BLaER1 (cell line): Measurements from ENCODE around the gene JAG2.

Source experiments
- H3K27ac ChIP-seq: shearing (Covaris generic); formaldehyde crosslinking; 2 replicates; pipeline ENCODE4 v1.8.1; 2022
- H3K27me3 ChIP-seq: shearing (Covaris generic); formaldehyde crosslinking; 2 replicates; pipeline ENCODE4 v1.8.1; 2022
- H3K36me3 ChIP-seq: shearing (Covaris generic); formaldehyde crosslinking; 2 replicates; pipeline ENCODE4 v1.8.1; 2022
- H3K4me1 ChIP-seq: shearing (Covaris generic); formaldehyde crosslinking; 2 replicates; pipeline ENCODE4 v1.8.1; 2022
- H3K4me2 ChIP-seq: shearing (Covaris generic); formaldehyde crosslinking; 2 replicates; pipeline ENCODE4 v1.8.1; 2022
- H3K4me3 ChIP-seq: shearing (Covaris generic); formaldehyde crosslinking; 2 replicates; pipeline ENCODE4 v1.8.1; 2022
- H3K9ac ChIP-seq: shearing (Covaris generic); formaldehyde crosslinking; 2 replicates; pipeline ENCODE4 v1.8.1; 2022
- H3K9me3 ChIP-seq: shearing (Covaris generic); formaldehyde crosslinking; 2 replicates; pipeline ENCODE4 v1.8.1; 2022
- H4K20me1 ChIP-seq: shearing (Covaris generic); formaldehyde crosslinking; 2 replicates; pipeline ENCODE4 v1.8.1; 2022
- Cebpa-rat ChIP-seq: shearing (Covaris generic); IDR thresholded peaks from 2 replicates; pipeline ENCODE4 v1.8.1; 2022

The JAG2 gene

DNA sequence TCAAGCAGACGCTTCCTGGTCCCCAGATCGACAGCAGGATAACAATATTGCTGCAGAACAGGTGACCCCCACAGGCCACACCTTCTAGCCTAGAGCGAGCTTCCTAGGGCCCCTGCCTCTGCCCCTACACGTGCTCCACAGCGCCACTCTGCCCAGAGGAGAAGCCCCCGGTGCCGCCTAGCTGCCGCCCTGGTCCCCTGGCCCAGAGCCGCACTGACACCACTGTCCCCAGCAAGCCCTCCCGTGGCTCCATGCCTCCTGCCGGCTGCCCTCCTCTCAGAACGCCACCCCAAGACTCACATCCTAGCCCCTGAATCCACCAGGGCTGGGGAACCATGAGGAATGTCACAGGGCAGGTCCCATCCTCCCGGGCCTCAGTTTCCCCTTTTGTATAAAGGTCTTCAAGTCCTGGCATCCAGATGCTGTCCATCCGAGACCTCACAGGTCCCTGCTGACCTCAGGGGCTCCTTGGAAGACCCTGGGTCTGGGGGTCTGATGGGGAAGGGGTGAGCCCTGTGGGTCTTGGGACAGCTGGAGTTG is 31.0 kb downstream of the JAG2 start:
- Histone ChIP-seq H3K4me1 (peaks cover 60% of the 10 kb centered on the region), H3K4me3 (peak overlapping the region; percentile 74), H3K27ac (peak overlapping the region; percentile 87), H3K27me3 (no peaks in the 10 kb centered on the region), H3K36me3 (peaks cover 41% of the 10 kb centered on the region), H3K4me2 (peak overlapping the region; percentile 96), H3K9me3 (peaks cover 20% of the 10 kb centered on the region), H4K20me1 (no peaks in the 10 kb centered on the region), H3K9ac (peak overlapping the region; percentile 83)
- TF ChIP-seq Cebpa-rat, result no peak

DNA sequence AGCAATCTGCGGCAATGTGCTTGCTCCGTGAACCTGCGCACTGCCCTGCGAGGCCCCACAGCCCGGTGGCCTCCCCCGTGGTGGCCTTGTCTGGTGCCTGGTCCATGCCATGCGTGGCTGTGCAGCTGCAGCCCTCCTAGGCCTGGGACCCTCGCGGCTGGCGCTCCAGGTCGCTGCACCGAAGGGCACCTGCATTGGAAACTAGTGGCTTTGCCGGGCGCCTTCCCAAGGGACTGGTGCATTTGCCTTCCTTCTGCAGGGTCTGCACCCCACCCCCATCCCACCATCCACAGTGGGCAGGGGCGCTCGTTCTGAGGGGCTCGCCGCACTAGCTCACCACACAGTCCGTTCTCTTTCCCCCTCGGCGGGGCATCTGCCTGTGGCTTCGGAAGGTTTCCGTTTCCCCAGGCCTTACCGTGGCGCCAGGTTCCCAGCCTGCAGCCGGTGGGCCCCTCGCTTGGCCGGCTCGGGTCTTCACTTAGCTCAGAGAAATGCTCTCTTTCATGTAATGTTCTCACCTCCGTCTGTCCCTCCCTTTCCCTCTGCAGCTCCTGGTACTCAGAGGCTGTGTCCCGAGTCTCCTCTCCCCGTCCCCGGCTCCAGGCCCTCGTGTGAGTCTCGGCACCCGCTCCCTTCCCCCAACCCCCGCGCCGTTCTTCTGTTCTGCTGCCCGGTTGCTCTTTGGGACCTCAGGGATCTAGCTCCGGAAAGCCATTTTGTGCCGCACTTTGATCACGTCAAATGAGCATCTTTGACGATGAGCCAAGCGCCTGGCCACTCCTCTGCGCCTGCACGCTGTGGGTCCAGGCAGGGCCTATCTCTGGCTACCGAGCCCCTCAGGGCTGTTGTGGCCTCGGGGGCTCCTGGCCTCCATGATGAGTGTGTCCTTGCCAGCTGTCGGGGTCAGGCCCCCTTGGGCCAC is 31.9 kb downstream of the JAG2 start:
- TF ChIP-seq Cebpa-rat, result no peak
- Histone ChIP-seq H3K9ac (peak overlapping the region; percentile 83), H3K27ac (peak overlapping the region; percentile 87), H3K4me1 (peaks cover 60% of the 10 kb centered on the region), H3K27me3 (no peaks in the 10 kb centered on the region), H3K36me3 (peaks cover 36% of the 10 kb centered on the region), H4K20me1 (no peaks in the 10 kb centered on the region), H3K4me3 (peak overlapping the region; percentile 74), H3K4me2 (peak overlapping the region; percentile 96), H3K9me3 (peaks cover 24% of the 10 kb centered on the region)

DNA sequence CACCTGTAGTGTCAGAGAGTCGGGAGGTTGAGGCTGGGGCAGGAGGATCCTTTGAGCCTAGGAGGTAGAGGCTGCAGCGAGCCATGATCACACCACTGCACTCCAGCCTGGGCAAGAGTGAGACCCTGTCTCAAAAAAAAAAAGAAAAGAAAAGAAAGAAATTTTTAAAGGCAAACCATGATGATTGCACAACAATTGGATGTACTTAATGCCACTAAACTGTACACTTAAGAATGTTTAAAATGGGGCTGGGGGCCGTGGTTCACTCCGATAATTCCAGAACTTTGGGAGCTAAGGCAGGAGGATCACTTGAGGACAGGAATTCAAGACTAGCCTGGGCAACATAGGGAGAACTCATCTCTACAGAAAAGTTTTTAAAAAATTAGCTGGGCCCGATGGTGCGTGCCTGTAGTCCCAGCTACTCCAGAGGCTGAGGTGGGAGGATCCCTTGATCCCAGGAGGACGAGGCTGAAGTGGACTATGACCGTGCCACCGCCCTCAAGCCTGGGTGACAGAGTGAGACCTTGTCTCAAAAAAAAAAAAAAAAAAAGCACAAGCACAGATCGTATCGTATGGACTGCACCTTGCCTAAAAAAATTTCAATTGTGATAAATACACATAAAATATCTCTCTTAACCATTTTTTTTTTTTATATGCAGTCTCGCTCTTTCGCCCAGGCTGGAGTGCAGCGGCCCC is 32.7 kb downstream of the JAG2 start:
- Histone ChIP-seq H3K4me2 (peak overlapping the region; percentile 96), H3K4me1 (peaks cover 60% of the 10 kb centered on the region), H4K20me1 (no peaks in the 10 kb centered on the region), H3K27me3 (no peaks in the 10 kb centered on the region), H3K4me3 (peak overlapping the region; percentile 74), H3K36me3 (peaks cover 29% of the 10 kb centered on the region), H3K27ac (peak overlapping the region; percentile 87), H3K9ac (peak overlapping the region; percentile 83), H3K9me3 (peaks cover 25% of the 10 kb centered on the region)
- peak; percentile 79 for TF ChIP-seq Cebpa-rat

- no peak for TF ChIP-seq Cebpa-rat
- Histone ChIP-seq H3K4me2 (peak overlapping the region; percentile 16; the same call in 1 of the 2 replicates), H4K20me1 (no peaks in the 10 kb centered on the region), H3K4me3 (no peak overlapping the region), H3K36me3 (peaks cover 38% of the 10 kb centered on the region), H3K9me3 (peaks cover 13% of the 10 kb centered on the region), H3K27ac (no peak overlapping the region), H3K27me3 (no peaks in the 10 kb centered on the region), H3K4me1 (peaks cover 52% of the 10 kb centered on the region), H3K9ac (no peak overlapping the region)
Measured at GRCh38 chr14:105132921-105133654, 35.5 kb downstream of the JAG2 start.

DNA sequence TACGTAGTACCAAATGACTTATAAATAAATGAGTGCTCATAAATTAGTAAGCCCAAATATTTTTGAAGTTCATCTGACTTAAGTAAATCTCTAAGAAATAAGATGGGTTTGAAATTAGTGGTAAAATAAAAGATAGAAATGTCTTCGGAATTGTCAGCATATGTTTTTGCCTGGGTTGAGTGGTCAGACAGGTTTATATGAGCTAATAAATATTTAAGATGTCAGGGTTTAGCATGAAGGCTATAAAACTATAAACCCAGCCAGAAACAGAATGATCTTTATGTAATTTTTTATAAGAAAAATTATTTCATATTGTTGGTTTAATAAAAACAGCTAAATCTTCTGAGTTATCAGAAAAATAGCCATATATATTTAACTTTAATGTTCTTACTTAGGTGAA is 37.3 kb downstream of the JAG2 start:
- Histone ChIP-seq H3K4me2 (no peak overlapping the region), H3K9me3 (peaks cover 13% of the 10 kb centered on the region), H3K4me1 (peaks cover 40% of the 10 kb centered on the region), H3K27ac (no peak overlapping the region), H3K9ac (no peak overlapping the region), H4K20me1 (no peaks in the 10 kb centered on the region), H3K36me3 (peaks cover 54% of the 10 kb centered on the region), H3K4me3 (no peak overlapping the region), H3K27me3 (no peaks in the 10 kb centered on the region)
- TF ChIP-seq Cebpa-rat, result no peak

- peaks cover 17% of the 10 kb centered on the region for H3K9me3 ChIP-seq
- H4K20me1 ChIP-seq, result peaks cover 22% of the 10 kb centered on the region
- no peak overlapping the region for H3K4me2 ChIP-seq
- H3K4me3 ChIP-seq, result no peak overlapping the region
- H3K27me3 ChIP-seq, result no peaks in the 10 kb centered on the region
- no peak overlapping the region for H3K27ac ChIP-seq
- no peak overlapping the region for H3K9ac ChIP-seq
- peaks cover 56% of the 10 kb centered on the region for H3K36me3 ChIP-seq
- no peak for TF ChIP-seq Cebpa-rat
- peaks cover 40% of the 10 kb centered on the region for H3K4me1 ChIP-seq
Measured at GRCh38 chr14:105128059-105128458, 40.5 kb downstream of the JAG2 start.

DNA sequence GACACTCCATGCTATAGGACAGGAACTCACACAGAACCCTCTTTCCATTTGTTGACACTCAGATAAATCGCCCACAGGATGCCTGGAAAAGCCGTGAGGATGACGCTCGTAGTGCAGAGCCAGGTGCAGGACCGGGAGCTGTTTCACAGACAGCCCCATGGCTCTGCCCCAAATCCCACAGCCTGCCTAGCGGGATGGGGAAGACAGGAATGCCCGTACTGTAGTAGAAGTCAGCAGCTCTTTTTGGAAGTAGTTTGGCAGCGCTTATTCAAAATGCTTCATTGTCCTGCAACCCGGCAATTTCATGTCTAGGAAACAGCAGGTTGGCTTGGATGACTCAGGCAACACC is 41.6 kb downstream of the JAG2 start:
- H3K9ac ChIP-seq, result no peak overlapping the region
- H3K4me2 ChIP-seq, result no peak overlapping the region
- H3K27ac ChIP-seq, result no peak overlapping the region
- H3K9me3 ChIP-seq, result peaks cover 27% of the 10 kb centered on the region
- peaks cover 22% of the 10 kb centered on the region for H4K20me1 ChIP-seq
- no peak overlapping the region for H3K4me3 ChIP-seq
- peaks cover 38% of the 10 kb centered on the region for H3K4me1 ChIP-seq
- no peaks in the 10 kb centered on the region for H3K27me3 ChIP-seq
- TF ChIP-seq Cebpa-rat, result no peak
- H3K36me3 ChIP-seq, result peaks cover 66% of the 10 kb centered on the region

DNA sequence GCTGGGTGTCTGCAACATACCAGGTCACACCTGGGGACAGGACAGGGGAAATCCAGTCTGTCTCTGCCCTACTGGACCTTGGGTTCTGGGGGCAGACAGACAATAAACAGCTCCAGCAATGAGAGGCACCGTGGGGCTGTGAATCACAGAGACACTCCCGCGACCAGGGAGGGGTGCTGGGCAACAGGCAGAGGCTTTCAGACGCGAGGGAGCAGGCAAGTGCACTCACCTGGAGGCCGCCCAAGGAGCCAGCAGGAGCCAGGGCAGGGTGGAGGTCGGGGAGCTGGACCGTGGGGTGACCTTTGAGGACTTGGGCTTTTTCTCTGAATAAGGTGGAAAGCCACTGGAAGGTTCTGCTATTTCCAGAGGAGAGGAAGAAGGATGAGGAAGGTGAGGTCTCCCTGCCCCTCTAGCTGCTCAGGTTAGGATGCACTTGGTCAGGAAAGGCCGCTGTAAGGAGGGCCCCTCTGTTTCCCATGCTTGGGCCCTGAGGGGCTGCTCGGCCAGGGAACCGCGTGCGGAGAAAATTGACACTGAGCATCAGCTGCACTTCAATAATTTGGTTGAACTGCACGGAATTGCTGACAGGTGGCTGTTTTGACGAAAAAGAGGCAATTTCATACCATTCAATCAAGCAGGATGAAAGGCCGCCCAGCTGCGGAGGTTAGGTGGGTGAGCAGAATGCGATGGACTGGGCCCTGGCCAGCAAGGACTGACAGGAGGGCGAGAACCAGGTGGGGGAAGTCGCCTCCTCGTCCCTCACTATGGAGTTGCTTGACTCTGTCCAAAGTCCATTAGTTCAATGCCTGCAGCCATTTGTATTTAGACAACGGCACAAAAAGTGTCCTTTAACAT is 42.2 kb downstream of the JAG2 start:
- Histone ChIP-seq H3K9ac (no peak overlapping the region), H3K27ac (no peak overlapping the region), H3K9me3 (peaks cover 29% of the 10 kb centered on the region), H3K27me3 (no peaks in the 10 kb centered on the region), H3K4me1 (peaks cover 39% of the 10 kb centered on the region), H4K20me1 (peaks cover 22% of the 10 kb centered on the region), H3K4me3 (no peak overlapping the region), H3K4me2 (no peak overlapping the region), H3K36me3 (peaks cover 69% of the 10 kb centered on the region)
- no peak for TF ChIP-seq Cebpa-rat

DNA sequence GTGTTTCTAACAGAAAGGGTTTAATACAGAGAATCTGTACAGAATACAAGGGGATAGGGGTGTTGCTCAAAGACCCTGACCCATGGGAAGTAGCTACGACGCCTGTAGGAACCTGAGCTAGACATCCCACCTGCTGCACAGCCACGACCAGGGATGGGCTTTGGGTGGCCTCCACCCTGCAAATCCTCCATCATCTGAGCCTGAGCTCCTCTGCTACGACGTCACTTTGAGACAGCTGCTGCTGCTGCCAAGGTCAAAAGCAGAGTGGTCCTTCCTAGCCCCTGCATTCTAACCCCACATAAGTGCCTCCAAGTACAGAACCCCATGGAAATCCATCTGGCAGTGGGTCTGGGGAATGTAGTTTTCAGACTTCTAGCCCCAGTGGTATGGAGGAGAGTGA is 43.8 kb downstream of the JAG2 start:
- TF ChIP-seq Cebpa-rat, result no peak
- peak overlapping the region; percentile 42; the same call in 1 of the 2 replicates for H3K27ac ChIP-seq
- peaks cover 27% of the 10 kb centered on the region for H4K20me1 ChIP-seq
- H3K9ac ChIP-seq, result peak overlapping the region; percentile 49
- H3K9me3 ChIP-seq, result peaks cover 27% of the 10 kb centered on the region
- peaks cover 54% of the 10 kb centered on the region for H3K4me1 ChIP-seq
- no peaks in the 10 kb centered on the region for H3K27me3 ChIP-seq
- H3K36me3 ChIP-seq, result peaks cover 65% of the 10 kb centered on the region
- peak overlapping the region; percentile 41 for H3K4me3 ChIP-seq
- peak overlapping the region; percentile 84 for H3K4me2 ChIP-seq
